Measurements from ENCODE around the gene IL36G.

The IL36G gene

DNA sequence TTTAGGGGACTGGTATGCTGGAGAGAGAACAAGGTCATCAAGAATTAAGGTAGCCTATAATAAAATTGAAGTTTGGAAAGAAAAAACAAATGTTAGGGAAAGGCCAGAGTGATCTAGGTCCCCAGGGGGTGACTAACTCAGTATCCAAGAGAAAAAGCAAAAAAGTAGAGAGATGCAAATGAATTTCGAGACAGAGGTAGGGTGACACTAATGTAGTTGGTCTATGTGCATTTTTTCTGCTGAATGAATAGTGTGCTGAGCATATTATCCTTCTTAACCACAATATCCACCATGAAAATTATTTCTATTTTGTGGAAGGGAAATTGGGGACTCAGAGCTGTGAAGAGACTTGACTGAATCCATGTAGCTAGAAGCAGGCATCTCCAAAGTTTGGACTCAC is 37.2 kb downstream of the IL36G start:
- TF ChIP-seq, protein P1, sequence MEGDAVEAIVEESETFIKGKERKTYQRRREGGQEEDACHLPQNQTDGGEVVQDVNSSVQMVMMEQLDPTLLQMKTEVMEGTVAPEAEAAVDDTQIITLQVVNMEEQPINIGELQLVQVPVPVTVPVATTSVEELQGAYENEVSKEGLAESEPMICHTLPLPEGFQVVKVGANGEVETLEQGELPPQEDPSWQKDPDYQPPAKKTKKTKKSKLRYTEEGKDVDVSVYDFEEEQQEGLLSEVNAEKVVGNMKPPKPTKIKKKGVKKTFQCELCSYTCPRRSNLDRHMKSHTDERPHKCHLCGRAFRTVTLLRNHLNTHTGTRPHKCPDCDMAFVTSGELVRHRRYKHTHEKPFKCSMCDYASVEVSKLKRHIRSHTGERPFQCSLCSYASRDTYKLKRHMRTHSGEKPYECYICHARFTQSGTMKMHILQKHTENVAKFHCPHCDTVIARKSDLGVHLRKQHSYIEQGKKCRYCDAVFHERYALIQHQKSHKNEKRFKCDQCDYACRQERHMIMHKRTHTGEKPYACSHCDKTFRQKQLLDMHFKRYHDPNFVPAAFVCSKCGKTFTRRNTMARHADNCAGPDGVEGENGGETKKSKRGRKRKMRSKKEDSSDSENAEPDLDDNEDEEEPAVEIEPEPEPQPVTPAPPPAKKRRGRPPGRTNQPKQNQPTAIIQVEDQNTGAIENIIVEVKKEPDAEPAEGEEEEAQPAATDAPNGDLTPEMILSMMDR (conservative IDR thresholded peaks at IDR 0.05; ENCODE audit: low read depth, low read length) = no peak
- no peak overlapping the region for H3K4me3 ChIP-seq (ENCODE audit: low read depth, low read length)
- no peak for DNase-seq (ENCODE audit: low read depth)

DNA sequence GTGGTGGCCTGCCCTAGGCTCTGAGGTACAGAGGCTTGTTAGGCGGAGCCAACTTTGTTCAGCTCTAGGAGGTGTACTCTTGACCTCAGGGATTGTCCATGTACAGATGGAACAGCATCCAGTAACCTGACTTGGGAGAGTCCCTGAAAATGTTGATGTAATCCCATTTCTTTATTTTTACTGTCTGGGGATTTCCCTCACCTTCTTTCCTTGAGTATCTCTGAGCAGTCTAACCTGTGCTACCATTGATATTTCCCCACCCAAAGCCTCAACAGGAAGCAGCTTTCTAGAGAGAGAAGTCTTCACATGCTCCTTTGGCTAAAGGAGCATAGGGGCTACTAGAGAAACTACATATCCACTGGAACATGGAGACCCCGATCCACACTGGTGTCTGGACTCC is 37.8 kb downstream of the IL36G start:
- DNase-seq (ENCODE audit: low read depth) = no peak
- H3K4me3 ChIP-seq (ENCODE audit: low read depth, low read length) = no peak overlapping the region

DNA sequence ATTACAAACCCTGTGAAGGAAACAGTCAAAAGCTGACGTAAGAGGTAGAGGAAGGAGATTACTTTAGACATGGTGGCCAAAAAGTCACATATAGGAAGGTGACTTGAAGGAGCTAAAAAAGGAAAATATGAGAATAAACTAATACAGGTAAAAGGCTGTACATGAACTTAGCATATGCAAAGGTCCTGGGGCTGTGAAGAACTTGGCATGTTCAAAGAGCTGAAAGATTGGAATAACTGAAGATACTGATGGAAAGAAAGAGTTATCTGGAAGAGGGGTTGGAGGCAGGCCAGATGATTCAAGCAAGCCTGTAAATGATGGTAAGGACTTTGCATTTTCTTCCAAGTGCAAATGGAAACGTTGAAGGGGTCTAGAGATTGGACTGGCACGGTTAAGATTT is 40.7 kb downstream of the IL36G start:
- DNase-seq (ENCODE audit: low read depth) = no peak
- H3K4me3 ChIP-seq (ENCODE audit: low read depth, low read length) = no peak overlapping the region
- TF ChIP-seq, protein P1 (conservative IDR thresholded peaks at IDR 0.05; ENCODE audit: low read depth, low read length) = no peak

More for the DNA sequence above, 37.8 kb downstream of the IL36G start:
- TF ChIP-seq, protein P1 (conservative IDR thresholded peaks at IDR 0.05; ENCODE audit: low read depth, low read length) = no peak

DNA sequence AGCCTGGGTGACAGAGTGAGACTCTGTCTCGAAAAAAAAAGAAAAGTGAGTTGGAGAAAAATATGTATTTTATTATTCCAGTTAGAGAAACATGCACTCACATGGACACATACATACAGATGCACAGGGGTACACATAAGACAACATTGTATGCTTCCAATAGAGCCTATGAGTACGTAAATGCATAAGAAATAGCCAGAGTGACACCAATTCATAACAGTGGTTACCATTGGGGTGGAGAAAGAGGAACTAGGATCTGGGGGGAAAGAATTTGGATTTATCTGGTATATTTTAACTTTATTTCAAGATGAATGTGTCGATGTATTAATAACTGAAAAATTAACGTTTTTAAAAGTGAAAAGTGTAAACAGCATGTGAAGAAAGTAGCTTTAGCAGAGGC is 43.5 kb downstream of the IL36G start:
- TF ChIP-seq, protein P1 (conservative IDR thresholded peaks at IDR 0.05; ENCODE audit: low read depth, low read length) = no peak
- DNase-seq (ENCODE audit: low read depth) = no peak
- no peak overlapping the region for H3K4me3 ChIP-seq (ENCODE audit: low read depth, low read length)

DNA sequence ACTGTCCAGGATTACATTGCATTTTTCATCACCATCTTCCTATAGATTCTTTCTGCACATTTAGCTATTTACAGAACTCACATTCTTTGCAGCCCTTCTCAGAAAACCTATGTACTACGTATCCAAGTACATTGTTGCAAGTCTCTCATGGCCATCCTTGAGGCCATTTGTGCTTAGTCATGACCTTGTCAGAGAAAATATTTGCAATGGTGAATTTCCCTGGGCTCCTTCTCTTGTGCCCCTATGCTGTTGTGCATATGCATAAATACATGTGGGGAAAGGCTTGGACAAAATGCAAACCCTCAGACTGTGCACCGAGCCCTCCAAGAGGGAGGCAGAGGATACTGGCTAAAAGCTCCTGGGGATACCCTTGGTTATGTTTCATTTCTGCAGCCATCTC is 47.0 kb downstream of the IL36G start:
- no peak for DNase-seq (ENCODE audit: low read depth)
- no peak overlapping the region for H3K4me3 ChIP-seq (ENCODE audit: low read depth, low read length)
- TF ChIP-seq, protein P1 (conservative IDR thresholded peaks at IDR 0.05; ENCODE audit: low read depth, low read length) = no peak

DNA sequence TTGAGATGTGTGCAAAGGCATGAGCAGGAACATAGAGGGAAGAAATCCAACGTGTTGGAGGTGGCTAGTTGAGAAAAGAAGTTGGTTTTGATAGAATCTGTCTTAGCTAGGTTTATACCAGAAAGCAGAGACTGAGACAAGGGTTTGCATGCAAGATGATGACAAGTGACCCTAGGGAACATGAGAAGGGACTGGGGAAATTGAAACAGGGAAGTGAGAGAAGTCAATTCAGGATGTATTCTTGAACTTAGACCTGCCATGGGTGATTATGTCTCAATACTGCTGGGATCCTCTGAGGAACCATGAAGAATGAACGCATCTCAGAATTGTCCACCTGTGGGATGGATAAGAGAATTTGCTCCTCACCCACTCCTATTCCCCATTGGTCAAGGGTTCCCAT is 47.9 kb downstream of the IL36G start:
- no peak overlapping the region for H3K4me3 ChIP-seq (ENCODE audit: low read depth, low read length)
- no peak for DNase-seq (ENCODE audit: low read depth)
- TF ChIP-seq, protein P1 (conservative IDR thresholded peaks at IDR 0.05; ENCODE audit: low read depth, low read length) = no peak

DNA sequence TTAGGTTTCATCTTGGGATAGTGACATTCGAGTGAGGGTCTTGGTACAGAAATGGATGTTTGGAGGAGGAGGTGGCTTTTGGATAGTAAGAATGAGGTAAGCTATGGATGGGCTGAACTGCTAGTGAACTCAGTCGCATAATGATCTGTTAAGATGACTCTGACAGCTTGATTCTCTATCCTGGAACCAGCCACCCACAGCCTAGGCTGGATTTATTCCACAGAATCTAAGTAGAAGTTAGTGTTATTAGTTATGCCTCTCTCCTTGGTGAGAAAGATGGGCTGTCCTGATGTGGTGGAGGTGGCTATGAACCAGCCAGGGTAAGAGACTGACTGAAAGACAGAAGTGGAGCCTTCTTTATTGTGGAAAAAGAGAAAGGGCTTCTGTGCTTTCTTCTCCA is 49.9 kb downstream of the IL36G start:
- H3K4me3 ChIP-seq (ENCODE audit: low read depth, low read length) = no peak overlapping the region
- TF ChIP-seq, protein P1 (conservative IDR thresholded peaks at IDR 0.05; ENCODE audit: low read depth, low read length) = no peak
- DNase-seq (ENCODE audit: low read depth) = no peak
